PC-3 (cell line): ENCODE measurements around the gene BCL2L11. TPM values are rescaled to one million over a fixed set of nuclear protein-coding genes. Genes with fewer than 3 reads are reported as not detected.

Experiments
- ATAC-seq: fragments of 200-7000 bp; cut with Tn5 transposase; 2 replicates; pipeline ENCODE4 v1.9.1; 2020; ENCODE audit warnings: mild to moderate bottlenecking, moderate library complexity
- Bru-seq: library from RNA; stranded (reverse); fragments of 400-500 nt; gene quantifications from one replicate; lab custom pipeline; 2021; lab: Mats Ljungman, UMichigan
- BruChase-seq, 2 experiments: library from RNA; stranded (reverse); fragments of 400-500 nt; gene quantifications; one replicate each; lab custom pipeline; 2021; lab: Mats Ljungman, UMichigan
- BruUV-seq: library from RNA; stranded (reverse); fragments of 400-500 nt; replicated peaks from 2 replicates; lab custom pipeline; 2021; lab: Mats Ljungman, UMichigan
- CTCF ChIA-PET: fragments of 300-600 bp; sonication (Branson Sonifier 250); formaldehyde crosslinking; loops from one replicate; lab custom pipeline; 2022; ENCODE audit warnings: antibody characterized with exemption; lab: Charles Lee
- POLR2A ChIA-PET: fragments of 300-600 bp; sonication (Branson Sonifier 250); formaldehyde crosslinking; loops from one replicate; lab custom pipeline; 2022; ENCODE audit warnings: antibody characterized with exemption; ENCODE audit not compliant: unreplicated experiment; lab: Charles Lee
- DNase-seq: peaks from one replicate; pipeline ENCODE4 v3.0.0-alpha.2; 2015
- H2AFZ ChIP-seq: fragments of 300-600 bp; sonication (generic); 2 replicates; pipeline ENCODE4 v1.6.0; 2016; ENCODE audit warnings: antibody characterized with exemption, low read length
- H3F3A ChIP-seq: fragments of 300-600 bp; sonication (generic); one replicate; pipeline ENCODE4 v1.6.0; 2017; ENCODE audit warnings: antibody characterized with exemption, low read length, control low read depth, mild to moderate bottlenecking; ENCODE audit not compliant: unreplicated experiment
- H3K27ac ChIP-seq: fragments of 300-600 bp; sonication (generic); 2 replicates; pipeline ENCODE4 v1.5.1; 2016; ENCODE audit warnings: mild to moderate bottlenecking, low read length
- H3K27me3 ChIP-seq: fragments of 300-600 bp; sonication (generic); 2 replicates; pipeline ENCODE4 v1.6.1; 2016; ENCODE audit warnings: low read length, mixed read lengths
- H3K36me3 ChIP-seq: fragments of 300-600 bp; sonication (generic); 2 replicates; pipeline ENCODE4 v1.6.1; 2016; ENCODE audit warnings: low read depth, mixed run types, low read length, mixed read lengths
- H3K4me1 ChIP-seq: fragments of 300-600 bp; sonication (generic); 2 replicates; pipeline ENCODE4 v1.5.1; 2016; ENCODE audit warnings: low read length; ENCODE audit not compliant: insufficient read depth
- H3K4me2 ChIP-seq: fragments of 300-600 bp; sonication (generic); 2 replicates; pipeline ENCODE4 v1.6.0; 2016; ENCODE audit warnings: low read length
- H3K4me3 ChIP-seq: fragments of 300-600 bp; sonication (generic); 2 replicates; pipeline ENCODE4 v1.5.1; 2016; ENCODE audit warnings: mild to moderate bottlenecking, low read length, mixed read lengths
- H3K79me2 ChIP-seq: fragments of 300-600 bp; sonication (generic); 2 replicates; pipeline ENCODE4 v1.6.1; 2017; ENCODE audit warnings: low read length, mixed read lengths
- H3K9ac ChIP-seq: fragments of 300-600 bp; sonication (generic); 2 replicates; pipeline ENCODE4 v1.6.0; 2016; ENCODE audit warnings: mild to moderate bottlenecking, low read length
- H3K9me2 ChIP-seq: fragments of 300-600 bp; sonication (generic); replicated peaks from 2 replicates; pipeline ENCODE4 v1.6.1; 2016; ENCODE audit warnings: mixed run types, low read length, mixed read lengths
- H3K9me3 ChIP-seq: fragments of 300-600 bp; sonication (generic); 2 replicates; pipeline ENCODE4 v1.6.1; 2016; ENCODE audit warnings: low read length, mixed read lengths
- H4K20me1 ChIP-seq: fragments of 300-600 bp; sonication (generic); 2 replicates; pipeline ENCODE4 v1.6.1; 2016; ENCODE audit warnings: low read length, mixed read lengths
- EZH2 ChIP-seq: fragments of 300-600 bp; sonication (generic); IDR thresholded peaks from one replicate; pipeline ENCODE4 v1.6.1; 2017; ENCODE audit warnings: antibody characterized with exemption, mild to moderate bottlenecking, low read length; ENCODE audit not compliant: unreplicated experiment
- EZH2phosphoT487 ChIP-seq: fragments of 300-600 bp; sonication (generic); IDR thresholded peaks from 2 replicates; pipeline ENCODE4 v1.6.1; 2018; ENCODE audit warnings: mild to moderate bottlenecking, antibody characterized with exemption, low read length, borderline replicate concordance
- intact Hi-C: fragments of 100-400 bp; cut with micrococcal nuclease; formaldehyde crosslinking; loops from 2 replicates; pipeline ENCODE4 v1.9.0; 2023
- long read RNA-seq: library from polyadenylated mRNA; unstranded; transcript quantifications from one replicate; pipeline ENCODE4 v2.0.0, GENCODE V29; 2021; ENCODE audit not compliant: unreplicated experiment
- total RNA-seq: library from RNA; depleted of rRNA; stranded (reverse); fragments of >200 nt; gene quantifications from 2 replicates; pipeline ENCODE4 v1.2.3, GENCODE V29; 2014; rRNA removed
- TF ChIP-seq, protein P1 (sequence below): fragments of 300-600 bp; sonication (generic); conservative IDR thresholded peaks from 2 replicates; pipeline ENCODE4 v1.5.1; 2017; ENCODE audit warnings: antibody characterized with exemption, low read depth, mild to moderate bottlenecking, low read length

The BCL2L11 gene, protein sequence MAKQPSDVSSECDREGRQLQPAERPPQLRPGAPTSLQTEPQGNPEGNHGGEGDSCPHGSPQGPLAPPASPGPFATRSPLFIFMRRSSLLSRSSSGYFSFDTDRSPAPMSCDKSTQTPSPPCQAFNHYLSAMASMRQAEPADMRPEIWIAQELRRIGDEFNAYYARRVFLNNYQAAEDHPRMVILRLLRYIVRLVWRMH
- total RNA-seq (11.3 and 24.6 TPM in 2 replicates), Bru-seq, nascent RNA (percentile 78 among the genes with signal in this experiment), BruChase-seq, experiment 1, labeled RNA remaining after a 6-hour chase (percentile 63 among the genes with signal in this experiment), BruChase-seq, experiment 2, labeled RNA remaining after a 2-hour chase (percentile 72 among the genes with signal in this experiment)
- long read RNA-seq, partial matches to known transcripts: 0 of 11 reads
- long read RNA-seq, other reads (novel, unspliced or antisense): 11 of 11 reads

- Histone ChIP-seq H3F3A (no peaks in the 10 kb centered on the region), H3K4me1 (peaks cover 16% of the 10 kb centered on the region), H3K9ac (peak within 1 kb of the TSS; percentile 82), H4K20me1 (peaks cover 23% of the 10 kb centered on the region), H3K27me3 (no peaks in the 10 kb centered on the region), H2AFZ (peak within 1 kb of the TSS; percentile 82), H3K4me2 (peak within 1 kb of the TSS; percentile 97), H3K9me2 (no peaks in the 10 kb centered on the region), H3K27ac (peak within 1 kb of the TSS; percentile 60), H3K79me2 (peaks cover 44% of the 10 kb centered on the region), H3K4me3 (peak within 1 kb of the TSS; percentile 91), H3K9me3 (no peaks in the 10 kb centered on the region), H3K36me3 (peaks cover 15% of the 10 kb centered on the region)
- ATAC-seq (peak; percentile 67), DNase-seq (peak; percentile 95)
- BruUV-seq: no TSS peak
- POLR2A ChIA-PET: interaction anchor here (0.6 to 1.2 kb wide), 6 partner anchors 48 to 1516 kb away, joined by 3 to 14 read pairs (median 5); no protein-coding TSS in a partner anchor
- intact Hi-C loops: loop anchor here (2.0 to 10.0 kb wide), 4 partner anchors 48 to 578 kb away; no protein-coding TSS in a partner anchor
- TF ChIP-seq EZH2: no peak
- peak; percentile 95 for TF ChIP-seq EZH2phosphoT487
- TF ChIP-seq, protein P1, sequence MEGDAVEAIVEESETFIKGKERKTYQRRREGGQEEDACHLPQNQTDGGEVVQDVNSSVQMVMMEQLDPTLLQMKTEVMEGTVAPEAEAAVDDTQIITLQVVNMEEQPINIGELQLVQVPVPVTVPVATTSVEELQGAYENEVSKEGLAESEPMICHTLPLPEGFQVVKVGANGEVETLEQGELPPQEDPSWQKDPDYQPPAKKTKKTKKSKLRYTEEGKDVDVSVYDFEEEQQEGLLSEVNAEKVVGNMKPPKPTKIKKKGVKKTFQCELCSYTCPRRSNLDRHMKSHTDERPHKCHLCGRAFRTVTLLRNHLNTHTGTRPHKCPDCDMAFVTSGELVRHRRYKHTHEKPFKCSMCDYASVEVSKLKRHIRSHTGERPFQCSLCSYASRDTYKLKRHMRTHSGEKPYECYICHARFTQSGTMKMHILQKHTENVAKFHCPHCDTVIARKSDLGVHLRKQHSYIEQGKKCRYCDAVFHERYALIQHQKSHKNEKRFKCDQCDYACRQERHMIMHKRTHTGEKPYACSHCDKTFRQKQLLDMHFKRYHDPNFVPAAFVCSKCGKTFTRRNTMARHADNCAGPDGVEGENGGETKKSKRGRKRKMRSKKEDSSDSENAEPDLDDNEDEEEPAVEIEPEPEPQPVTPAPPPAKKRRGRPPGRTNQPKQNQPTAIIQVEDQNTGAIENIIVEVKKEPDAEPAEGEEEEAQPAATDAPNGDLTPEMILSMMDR: peak; percentile 47
- CTCF ChIA-PET: interaction anchor here (0.5 kb wide), 1 partner anchor 88 kb away, joined by 3 read pairs; no protein-coding TSS in a partner anchor
Measured at GRCh38 chr2:111120253-111121027, at the start of gene BCL2L11. TSS of gene BCL2L11 (plus strand) at chr2:111120914. CDS start at chr2:111123746, 2,832 bp downstream.

DNA sequence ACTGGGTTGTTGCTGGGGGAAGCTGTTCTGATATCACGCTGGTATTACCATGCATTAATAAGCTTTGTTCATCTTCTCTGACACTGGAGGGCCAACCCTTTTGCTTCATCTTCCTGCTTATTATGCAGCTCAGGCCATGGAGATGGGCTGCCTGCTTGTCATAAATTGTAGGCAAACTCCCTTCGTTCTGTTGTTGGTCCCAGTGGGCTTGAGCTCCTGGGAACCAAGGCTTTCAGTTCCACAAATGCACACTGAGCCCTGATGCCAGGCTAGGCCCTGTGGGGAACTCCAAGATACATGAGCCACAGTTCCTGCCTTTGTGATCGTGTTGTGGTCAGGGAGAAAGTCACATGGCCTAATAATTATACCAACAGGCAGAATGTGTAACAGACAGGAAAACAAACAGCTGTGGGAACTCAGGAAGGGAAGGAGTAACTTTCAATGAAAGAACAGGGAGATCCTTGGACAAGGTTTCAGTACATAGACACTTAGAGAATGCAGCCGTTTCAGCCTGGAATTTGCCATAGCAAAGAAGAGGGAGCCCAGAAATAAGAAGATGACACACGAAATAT, 49.0 kb upstream of the BCL2L11 start:
- no peaks in the 10 kb centered on the region for H4K20me1 ChIP-seq
- no TSS peak for BruUV-seq
- no peaks in the 10 kb centered on the region for H3K79me2 ChIP-seq
- no peaks in the 10 kb centered on the region for H3K9me3 ChIP-seq
- POLR2A ChIA-PET: no interaction called here
- H3K4me1 ChIP-seq: peaks cover 42% of the 10 kb centered on the region
- no peaks in the 10 kb centered on the region for H3K9me2 ChIP-seq
- H3K27ac ChIP-seq: peak overlapping the region; percentile 93
- TF ChIP-seq, protein P1: no peak
- no peak for TF ChIP-seq EZH2
- TF ChIP-seq EZH2phosphoT487: no peak
- ATAC-seq (peak; percentile 85), DNase-seq (peak; percentile 79)
- H3K27me3 ChIP-seq: no peaks in the 10 kb centered on the region
- peak overlapping the region; percentile 71 for H3K4me2 ChIP-seq
- CTCF ChIA-PET: no interaction called here
- 0 out of 2 replicates have a peak overlapping the region, but pooled peaks have one; percentile 6 for H2AFZ ChIP-seq
- intact Hi-C loops: loop anchor here (2.0 kb wide), 2 partner anchors 35 to 49 kb away; partner anchors contain the start of gene BCL2L11
- H3K36me3 ChIP-seq: no peaks in the 10 kb centered on the region
- peak overlapping the region; percentile 53 for H3K9ac ChIP-seq
- no peaks in the 10 kb centered on the region for H3F3A ChIP-seq
- H3K4me3 ChIP-seq: peak overlapping the region; percentile 29; the same call in 1 of the 2 replicates
